ENCODE data around the gene CDC42EP4. TPM values are rescaled to one million over a fixed set of nuclear protein-coding genes. Genes with fewer than 3 reads are reported as not detected.

The CDC42EP4 gene
- total and polyA plus RNA-seq, 10 of the 15 experiments (the other 5 are each of a cell fraction or from before 2014, with no cell fraction given) = 0.05 to 7.1 (median 2.7) TPM

GRCh38 chr17:73297934-73298861 lies 13.6 kb downstream of the CDC42EP4 start:
- DNase-seq (ENCODE audit: low read depth, low spot score) (no peak), ATAC-seq (peak; percentile 91), FAIRE-seq (no peak)
- intact Hi-C loops (cut with micrococcal nuclease; ENCODE audit: unreplicated experiment) = no loop called here
- BruUV-seq (replicated peaks) = no TSS peak
- H3K4me3 ChIP-seq = peak overlapping the region; percentile 14; the same call in 1 of the 2 replicates
- H4K20me1 ChIP-seq (ENCODE audit: control insufficient read depth, insufficient read depth) = no peaks in the 10 kb centered on the region
- H3K79me2 ChIP-seq (ENCODE audit: control insufficient read depth, insufficient read depth, low read length) = peaks cover 6% of the 10 kb centered on the region
- WGBS (ENCODE audit: insufficient coverage, insufficient replicate concordance, low lambda C conversion rate, missing lambda C conversion rate) = 29% methylated on average over 15 of the region's 15 CpGs
- H3K27me3 ChIP-seq (replicated peaks in 1 of 2; ENCODE audit: control insufficient read depth in 2 of 2, insufficient read depth in 2 of 2, low read length in 1 of 2) = no peaks in the 10 kb centered on the region
- H2AFZ ChIP-seq (ENCODE audit: control insufficient read depth, low read depth, low read length) = peak overlapping the region; percentile 64
- peak overlapping the region; percentile 72 for H3K4me2 ChIP-seq (ENCODE audit: control insufficient read depth, insufficient read depth)
- in situ Hi-C loops (cut with MboI) = no loop called here
- H3K9me3 ChIP-seq (replicated peaks; ENCODE audit: control insufficient read depth, insufficient read depth, low read length) = no peaks in the 10 kb centered on the region
- H3K4me1 ChIP-seq (ENCODE audit: control insufficient read depth, insufficient read depth, low read length) = peaks cover 9% of the 10 kb centered on the region
- RAD21 ChIA-PET (ENCODE audit: unreplicated experiment) = interaction anchor here (0.6 to 3.3 kb wide), 13 partner anchors 10 to 142 kb away, joined by 3 to 32 read pairs (median 4); a partner anchor contains a TSS
- CTCF ChIA-PET = interaction anchor here (1.0 to 2.1 kb wide), 6 partner anchors 12 to 312 kb away, joined by 3 to 16 read pairs (median 6); no protein-coding TSS in a partner anchor
- H3K9ac ChIP-seq (ENCODE audit: control insufficient read depth, insufficient read depth, low read length) = no peak overlapping the region
- peak overlapping the region; percentile 37 for H3K27ac ChIP-seq (ENCODE audit: control insufficient read depth, insufficient read depth)
- POLR2A ChIA-PET = interaction anchor here (0.6 to 2.3 kb wide), 16 partner anchors 9 to 1091 kb away, joined by 3 to 18 read pairs (median 4); no protein-coding TSS in a partner anchor
- SMC1A ChIA-PET (ENCODE audit: uncharacterized antibody, unreplicated experiment) = interaction anchor here (0.5 to 3.3 kb wide), 16 partner anchors 8 to 72 kb away, joined by 3 to 22 read pairs (median 4); partner anchors contain the start of gene CPSF4L
- no peaks in the 10 kb centered on the region; a peak in 1 of 4 replicates for H3K36me3 ChIP-seq (ENCODE audit: control insufficient read depth in 2 of 2, insufficient read depth in 2 of 2, low read length in 1 of 2)
- TF ChIP-seq IKZF2 (IDR thresholded peaks at IDR 0.05) (no peak), NR2F1 (conservative IDR thresholded peaks at IDR 0.05) (peak; percentile 76), YBX1 (IDR thresholded peaks at IDR 0.05) (no peak), E4F1 (IDR thresholded peaks at IDR 0.05; ENCODE audit: borderline replicate concordance, partially characterized antibody) (no peak), STAT3 (IDR thresholded peaks at IDR 0.05; ENCODE audit: low read depth, low read length) (no peak), MEF2A (IDR thresholded peaks at IDR 0.05; ENCODE audit: insufficient read depth, low read depth, low read length) (no peak), NFYB (IDR thresholded peaks at IDR 0.05; ENCODE audit: insufficient read depth, low read depth, low read length) (no peak), ZNF687 (IDR thresholded peaks at IDR 0.05) (no peak), RCOR1 (conservative IDR thresholded peaks at IDR 0.05; ENCODE audit: low read depth, low read length) (no peak), MLLT1 (IDR thresholded peaks at IDR 0.05) (peak; percentile 65), CHD1 (IDR thresholded peaks at IDR 0.05; ENCODE audit: low read depth, low read length) (no peak)
- TF ChIP-seq, protein P1, sequence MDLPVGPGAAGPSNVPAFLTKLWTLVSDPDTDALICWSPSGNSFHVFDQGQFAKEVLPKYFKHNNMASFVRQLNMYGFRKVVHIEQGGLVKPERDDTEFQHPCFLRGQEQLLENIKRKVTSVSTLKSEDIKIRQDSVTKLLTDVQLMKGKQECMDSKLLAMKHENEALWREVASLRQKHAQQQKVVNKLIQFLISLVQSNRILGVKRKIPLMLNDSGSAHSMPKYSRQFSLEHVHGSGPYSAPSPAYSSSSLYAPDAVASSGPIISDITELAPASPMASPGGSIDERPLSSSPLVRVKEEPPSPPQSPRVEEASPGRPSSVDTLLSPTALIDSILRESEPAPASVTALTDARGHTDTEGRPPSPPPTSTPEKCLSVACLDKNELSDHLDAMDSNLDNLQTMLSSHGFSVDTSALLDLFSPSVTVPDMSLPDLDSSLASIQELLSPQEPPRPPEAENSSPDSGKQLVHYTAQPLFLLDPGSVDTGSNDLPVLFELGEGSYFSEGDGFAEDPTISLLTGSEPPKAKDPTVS (IDR thresholded peaks at IDR 0.05; ENCODE audit: low read depth, low read length) = no peak

Measured in GM12878 (cell line).